CD4-positive, CD25-positive, alpha-beta regulatory T cell (primary cell): ENCODE results near the gene ZGPAT. TPM values are rescaled to one million over a fixed set of nuclear protein-coding genes. Genes with fewer than 3 reads are reported as not detected.

Experiments used
- ATAC-seq, 2 donors: fragments of 150-1000 bp; cut with Tn5 transposase; one replicate each; pipeline ENCODE4 v1.10.0; 2021; ENCODE audit warnings: low read depth in 2 of 2, moderate number of reproducible peaks in 2 of 2, moderate library complexity in 1 of 2
- DNase-seq, 3 donors: peaks; one replicate each; pipeline versions ENCODE4 v3.0.0 to v3.0.0-alpha.2; 2012 to 2022; ENCODE audit warnings: mixed read lengths in 1 of 3
- H3K27ac ChIP-seq: one replicate; pipeline ENCODE4 v1.7.0; 2013; ENCODE audit warnings: mild to moderate bottlenecking, low read length; ENCODE audit not compliant: insufficient read depth, poor library complexity, severe bottlenecking
- H3K27me3 ChIP-seq: one replicate; pipeline ENCODE4 v1.7.0; 2013; ENCODE audit warnings: low read length; ENCODE audit not compliant: control insufficient read depth, insufficient read depth
- H3K36me3 ChIP-seq: one replicate; pipeline ENCODE4 v1.7.0; 2013; ENCODE audit warnings: mild to moderate bottlenecking, low read length, moderate library complexity; ENCODE audit not compliant: control insufficient read depth, insufficient read depth
- H3K4me1 ChIP-seq: 2 replicates; pipeline ENCODE4 v1.7.0; 2013; ENCODE audit warnings: mild to moderate bottlenecking, low read length; ENCODE audit not compliant: insufficient read depth, control insufficient read depth, poor library complexity, severe bottlenecking
- H3K4me3 ChIP-seq: one replicate; pipeline ENCODE4 v1.7.0; 2013; ENCODE audit warnings: low read depth, mild to moderate bottlenecking, low read length, moderate library complexity
- H3K9me3 ChIP-seq, 2 experiments: 1 replicate in 1 of 2; 2 replicates in 1 of 2; pipeline ENCODE4 v1.7.0; 2013; ENCODE audit warnings: low read length in 2 of 2, mild to moderate bottlenecking in 1 of 2, moderate library complexity in 1 of 2; ENCODE audit not compliant: control insufficient read depth in 2 of 2
- H3K27ac Mint-ChIP-seq, 3 donors: one replicate each; pipeline ENCODE4 v1.8.0; 2020 to 2022; ENCODE audit warnings: mild to moderate bottlenecking in 3 of 3, mixed read lengths in 3 of 3, moderate library complexity in 2 of 3
- H3K27me3 Mint-ChIP-seq: one replicate; pipeline ENCODE4 v1.8.0; 2022; ENCODE audit warnings: mild to moderate bottlenecking, mixed read lengths
- H3K36me3 Mint-ChIP-seq: one replicate; pipeline ENCODE4 v1.8.0; 2020; ENCODE audit warnings: mixed read lengths
- H3K4me1 Mint-ChIP-seq, 4 donors: one replicate each; pipeline ENCODE4 v1.8.0; 2020 to 2022; ENCODE audit warnings: mixed read lengths in 4 of 4, mild to moderate bottlenecking in 1 of 4
- H3K4me3 Mint-ChIP-seq, 4 donors: one replicate each; pipeline ENCODE4 v1.8.0; 2020 to 2022; ENCODE audit warnings: mild to moderate bottlenecking in 4 of 4, mixed read lengths in 4 of 4, moderate library complexity in 3 of 4
- H3K9me3 Mint-ChIP-seq, 7 donors: one replicate each; pipeline ENCODE4 v1.8.0; 2020 to 2022; ENCODE audit warnings: mixed read lengths in 7 of 7, mild to moderate bottlenecking in 3 of 7, moderate library complexity in 2 of 7
- polyA plus RNA-seq, 4 donors: library from polyadenylated mRNA; unstranded; fragments of 300-500 nt; fragmentation: Illumina TruSeq; gene quantifications; one replicate each; pipeline ENCODE4 v1.2.3, GENCODE V29; 2021
- total RNA-seq: library from RNA; stranded (reverse); gene quantifications from one replicate; pipeline ENCODE4 v1.2.3, GENCODE V29; 2022

Gene ZGPAT
- total and polyA plus RNA-seq, 5 donors from 2014 or later: 34.0 to 51.5 (median 42.4) TPM

DNA sequence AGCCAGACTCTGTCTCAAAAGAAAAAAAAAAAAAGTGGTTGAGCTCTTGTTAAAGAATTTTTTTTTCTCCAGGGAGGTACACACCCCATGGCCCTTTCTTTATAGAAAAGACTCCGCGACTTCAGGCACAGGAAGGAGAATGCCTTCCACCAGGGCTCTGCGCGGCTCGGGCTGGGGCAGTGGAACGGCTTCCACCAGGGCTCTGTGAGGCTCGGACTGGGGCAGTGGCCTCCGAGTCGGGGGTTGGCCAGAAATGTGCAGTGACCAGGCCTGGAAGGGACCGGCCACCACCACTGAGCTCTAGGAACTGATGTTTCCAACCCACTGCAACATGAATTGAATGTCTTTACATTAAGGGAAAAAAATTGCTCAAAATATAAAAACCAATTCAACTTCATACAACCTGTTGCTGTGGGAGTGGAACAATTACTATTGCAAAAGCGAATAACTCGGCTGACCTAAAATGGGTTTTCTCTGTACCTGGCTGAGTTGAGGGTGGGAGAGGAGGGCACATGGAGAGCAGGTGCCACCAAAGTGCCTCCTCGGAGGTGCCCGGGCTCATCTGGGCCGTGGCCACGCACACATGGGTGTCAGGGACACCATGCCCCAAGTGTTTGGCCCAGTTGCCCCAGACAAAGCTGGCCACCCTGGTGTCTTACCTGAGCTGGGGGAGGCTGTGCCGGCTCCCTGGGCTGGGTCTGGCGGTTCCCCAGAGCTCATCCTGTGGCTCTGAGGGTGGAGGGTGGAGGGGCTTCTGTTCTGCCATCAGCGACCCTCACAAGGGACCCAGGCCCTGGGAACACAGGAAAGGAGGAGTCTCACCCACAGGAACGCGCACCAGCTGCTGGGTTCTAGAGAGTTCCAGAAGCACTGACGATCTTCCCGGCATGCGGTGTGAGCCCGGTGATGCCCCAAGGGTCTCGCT, 61.0 kb downstream of the ZGPAT start:
- DNase-seq: no peak
- no peak overlapping the region for H3K27ac Mint-ChIP-seq
- no peaks in the 10 kb centered on the region for H3K27me3 Mint-ChIP-seq
- no peaks in the 10 kb centered on the region for H3K36me3 Mint-ChIP-seq
- Histone ChIP-seq H3K9me3 (no peaks in the 10 kb centered on the region), H3K27ac (no peak overlapping the region), H3K4me1 (no peaks in the 10 kb centered on the region), H3K4me3 (no peak overlapping the region), H3K27me3 (no peaks in the 10 kb centered on the region), H3K36me3 (no peaks in the 10 kb centered on the region)
- H3K9me3 Mint-ChIP-seq: no peaks in the 10 kb centered on the region
- H3K4me3 Mint-ChIP-seq: no peak overlapping the region
- ATAC-seq: no peak
- H3K4me1 Mint-ChIP-seq: no peaks in the 10 kb centered on the region

DNA sequence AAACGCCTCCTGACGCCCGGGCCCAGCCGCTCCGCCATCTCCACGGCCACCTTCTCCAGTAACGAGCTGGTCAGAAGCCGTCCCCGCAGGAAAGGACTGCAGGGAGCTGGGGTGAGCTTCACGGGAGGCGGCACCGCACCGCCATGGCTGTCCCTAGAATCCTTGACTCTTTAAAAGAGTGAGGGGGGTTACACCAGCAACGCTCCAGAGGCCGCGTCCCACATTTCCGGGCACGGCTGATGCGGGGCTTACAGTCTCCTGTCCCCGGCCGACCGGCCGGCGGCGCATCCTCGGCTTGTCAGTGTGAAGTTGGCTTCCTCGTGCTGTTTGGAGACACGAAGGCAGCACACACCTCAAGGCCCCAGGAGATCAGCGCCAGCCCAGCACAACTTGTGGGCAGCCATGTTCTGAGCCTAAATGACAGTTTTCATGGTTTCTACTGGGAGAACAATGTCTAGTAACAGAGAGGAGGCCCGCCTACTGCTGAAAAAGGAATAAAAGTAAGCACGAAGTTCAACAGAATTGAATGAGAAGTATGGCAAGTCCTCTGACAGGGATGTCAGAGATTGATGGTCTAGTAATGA, 62.1 kb downstream of the ZGPAT start:
- no peaks in the 10 kb centered on the region for H3K4me1 ChIP-seq
- no peaks in the 10 kb centered on the region for H3K36me3 Mint-ChIP-seq
- no peak for DNase-seq
- no peak overlapping the region for H3K27ac ChIP-seq
- H3K27me3 Mint-ChIP-seq: no peaks in the 10 kb centered on the region
- no peaks in the 10 kb centered on the region for H3K9me3 ChIP-seq
- no peak for ATAC-seq
- peaks cover 0 to 4% (median under 1%) of the 10 kb centered on the region in 4 donors for H3K4me1 Mint-ChIP-seq
- H3K36me3 ChIP-seq: no peaks in the 10 kb centered on the region
- H3K4me3 ChIP-seq: no peak overlapping the region
- H3K27ac Mint-ChIP-seq: no peak overlapping the region
- H3K27me3 ChIP-seq: no peaks in the 10 kb centered on the region
- H3K4me3 Mint-ChIP-seq: no peak overlapping the region
- H3K9me3 Mint-ChIP-seq: no peaks in the 10 kb centered on the region

DNA sequence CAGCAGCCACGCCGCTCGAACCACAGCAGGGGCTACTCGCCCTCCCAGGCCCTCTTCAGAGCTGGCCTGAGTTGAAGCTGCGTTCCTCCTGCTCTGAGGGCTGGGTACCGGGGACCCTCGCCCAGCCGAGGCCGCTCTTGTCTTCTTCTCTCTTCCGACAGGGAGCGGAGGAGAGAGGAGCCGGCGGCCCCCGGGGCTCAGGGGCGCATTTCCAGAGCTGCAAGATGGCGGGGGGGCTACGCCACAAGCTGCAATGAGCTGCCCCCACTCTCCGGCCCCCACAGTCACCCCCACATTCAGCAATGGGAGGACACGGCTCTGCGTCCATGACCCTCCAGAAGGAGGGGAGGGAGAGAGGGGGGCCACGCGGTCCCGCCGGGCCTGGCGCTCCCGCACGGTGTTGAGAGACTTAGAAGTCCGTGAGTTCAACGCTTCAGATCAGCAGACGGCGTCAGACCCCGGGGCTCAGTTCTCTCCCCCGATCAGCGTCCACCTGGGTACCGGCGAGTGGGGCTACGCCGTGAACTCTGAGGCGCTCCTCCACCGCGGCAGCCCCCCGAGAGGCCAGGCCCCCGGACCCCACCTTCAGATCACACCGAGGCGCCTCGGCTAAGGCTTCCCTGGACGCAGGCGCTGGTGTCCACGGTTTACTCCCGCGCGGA, 63.3 kb downstream of the ZGPAT start:
- Histone ChIP-seq H3K4me3 (no peak overlapping the region), H3K9me3 (no peaks in the 10 kb centered on the region), H3K27me3 (no peaks in the 10 kb centered on the region), H3K4me1 (no peaks in the 10 kb centered on the region), H3K36me3 (no peaks in the 10 kb centered on the region), H3K27ac (no peak overlapping the region)
- Mint-ChIP-seq H3K4me3 (no peak overlapping the region), H3K27ac (no peak overlapping the region), H3K9me3 (no peaks in the 10 kb centered on the region), H3K36me3 (no peaks in the 10 kb centered on the region), H3K27me3 (no peaks in the 10 kb centered on the region), H3K4me1 (peaks cover 0 to 8% (median under 1%) of the 10 kb centered on the region in 4 donors)
- ATAC-seq: no peak
- no peak for DNase-seq

DNA sequence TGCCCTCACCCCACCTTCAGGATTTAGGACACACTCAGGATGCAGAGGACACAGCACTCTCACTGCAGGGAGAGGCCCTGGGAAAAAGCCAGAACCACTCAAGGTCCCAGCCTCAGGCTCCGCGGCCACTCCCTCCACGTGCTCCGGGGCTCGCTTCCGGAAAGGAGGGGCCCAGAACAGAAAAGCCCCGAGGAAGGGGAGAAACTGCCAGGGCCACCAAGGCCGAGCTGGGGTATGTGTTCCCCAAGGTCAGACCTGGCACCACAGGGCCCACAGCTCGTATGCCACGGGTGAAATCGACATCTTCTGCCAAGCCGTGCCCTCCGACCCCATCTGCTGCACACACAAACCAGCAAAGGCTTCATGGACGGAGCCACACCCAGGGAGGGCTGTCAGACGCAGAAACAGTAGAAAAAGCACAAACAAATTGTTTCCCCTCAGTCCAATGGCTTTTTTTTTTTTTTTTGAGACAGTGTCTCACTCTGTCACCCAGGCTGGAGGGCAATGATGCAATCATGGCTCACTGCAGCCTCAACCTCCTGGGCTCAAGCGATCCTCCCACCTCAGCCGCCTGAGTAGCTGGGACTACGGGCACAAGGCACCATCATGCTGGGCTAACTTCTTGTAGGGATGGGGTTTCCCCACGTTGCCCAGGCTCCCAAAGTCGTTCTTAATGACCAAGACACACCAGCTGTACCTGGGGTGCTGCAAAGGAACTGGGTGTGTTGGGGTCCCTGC, 65.1 kb downstream of the ZGPAT start:
- H3K4me3 Mint-ChIP-seq: no peak overlapping the region
- no peaks in the 10 kb centered on the region for H3K36me3 Mint-ChIP-seq

DNA sequence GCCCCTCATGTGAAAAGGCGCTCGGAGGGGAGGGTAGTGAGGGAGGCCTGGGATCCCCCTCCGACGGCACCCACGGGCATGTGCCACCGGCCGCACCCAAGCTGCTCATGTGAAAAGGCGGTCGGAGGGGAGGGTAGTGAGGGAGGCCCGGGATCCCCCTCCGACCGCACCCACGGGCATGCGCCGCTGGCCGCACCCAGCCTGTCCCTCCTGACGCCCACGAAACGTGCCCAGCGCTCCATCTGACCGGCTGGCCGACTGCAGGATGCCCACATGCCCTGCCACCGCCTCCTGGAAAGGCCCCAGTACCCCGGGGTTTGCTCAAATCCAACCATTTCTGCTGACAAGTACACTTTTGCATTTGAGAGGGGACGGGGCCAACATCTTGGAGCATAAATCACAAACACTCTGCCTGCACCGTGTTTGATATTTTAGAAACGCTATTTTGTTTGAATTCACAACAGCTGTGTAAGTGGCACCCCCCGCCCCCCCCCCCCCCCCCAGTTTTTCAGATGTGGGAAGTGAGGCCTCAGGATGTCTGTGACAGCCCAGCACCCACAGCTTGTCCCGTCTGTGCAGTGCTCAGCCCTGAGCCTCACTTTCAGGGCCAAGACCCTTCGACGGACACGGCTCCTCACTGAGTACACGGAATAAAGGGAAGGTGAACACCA, 65.9 kb downstream of the ZGPAT start:
- no peak for DNase-seq
- ATAC-seq: no peak
- H3K27ac ChIP-seq: no peak overlapping the region
- H3K27me3 ChIP-seq: no peaks in the 10 kb centered on the region
- Mint-ChIP-seq H3K4me1 (peaks cover 0 to 8% (median under 1%) of the 10 kb centered on the region in 4 donors), H3K27ac (no peak overlapping the region), H3K4me3 (no peak overlapping the region), H3K27me3 (no peaks in the 10 kb centered on the region), H3K9me3 (peaks cover 0 to 1% (median 0%) of the 10 kb centered on the region in 7 donors), H3K36me3 (no peaks in the 10 kb centered on the region)
- H3K4me3 ChIP-seq: no peak overlapping the region
- H3K36me3 ChIP-seq: no peaks in the 10 kb centered on the region
- H3K4me1 ChIP-seq: no peaks in the 10 kb centered on the region
- H3K9me3 ChIP-seq: no peaks in the 10 kb centered on the region

More for the DNA sequence above, 65.1 kb downstream of the ZGPAT start:
- Histone ChIP-seq H3K4me3 (no peak overlapping the region), H3K27me3 (no peaks in the 10 kb centered on the region), H3K36me3 (no peaks in the 10 kb centered on the region), H3K27ac (no peak overlapping the region), H3K4me1 (no peaks in the 10 kb centered on the region), H3K9me3 (no peaks in the 10 kb centered on the region)
- Mint-ChIP-seq H3K9me3 (peaks cover 0 to 1% (median 0%) of the 10 kb centered on the region in 7 donors), H3K27ac (no peak overlapping the region), H3K27me3 (no peaks in the 10 kb centered on the region), H3K4me1 (peaks cover 0 to 8% (median under 1%) of the 10 kb centered on the region in 4 donors)
- DNase-seq: no peak
- no peak for ATAC-seq

DNA sequence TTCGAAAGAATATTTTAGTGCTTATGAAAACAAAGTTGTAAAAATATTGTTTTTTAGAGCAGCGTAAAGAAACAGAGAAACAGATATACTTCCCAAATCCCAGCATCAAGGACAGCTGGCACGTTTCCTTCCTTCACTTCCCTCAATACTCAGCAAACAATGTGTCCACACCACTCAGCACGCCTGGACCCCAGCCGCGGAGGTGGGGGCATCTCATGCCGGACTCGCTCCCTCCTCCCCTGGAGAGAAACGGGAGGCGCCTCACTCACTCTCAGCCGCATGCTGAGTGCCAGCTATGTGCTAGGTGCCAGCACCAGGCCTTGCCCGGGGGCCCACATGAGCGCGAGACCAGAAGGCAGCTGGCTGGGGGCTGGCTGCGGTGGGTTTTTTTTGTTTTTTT, 66.5 kb downstream of the ZGPAT start:
- Histone ChIP-seq H3K36me3 (no peaks in the 10 kb centered on the region), H3K27ac (no peak overlapping the region), H3K4me3 (no peak overlapping the region), H3K27me3 (no peaks in the 10 kb centered on the region), H3K9me3 (no peaks in the 10 kb centered on the region), H3K4me1 (no peaks in the 10 kb centered on the region)
- ATAC-seq (no peak), DNase-seq (no peak)
- peaks cover 0 to 1% (median 0%) of the 10 kb centered on the region in 7 donors for H3K9me3 Mint-ChIP-seq
- H3K27ac Mint-ChIP-seq: no peak overlapping the region
- no peaks in the 10 kb centered on the region for H3K36me3 Mint-ChIP-seq
- no peaks in the 10 kb centered on the region for H3K27me3 Mint-ChIP-seq
- H3K4me3 Mint-ChIP-seq: no peak overlapping the region
- peaks cover 0 to 8% (median under 1%) of the 10 kb centered on the region in 4 donors for H3K4me1 Mint-ChIP-seq
